GM12874 (cell line): ENCODE results near the gene PRPF38B.

Experiments used
- CTCF ChIP-seq: IDR thresholded peaks from 2 replicates; pipeline ENCODE4 v1.5.1; 2011; ENCODE audit warnings: low read depth, mild to moderate bottlenecking, control low read depth, low read length, moderate library complexity; ENCODE audit not compliant: insufficient read depth

The PRPF38B gene

GRCh38 chr1:108703939-108704338 lies 11.8 kb downstream of the PRPF38B start:
- TF ChIP-seq CTCF, result no peak

GRCh38 chr1:108704496-108704895 lies 12.4 kb downstream of the PRPF38B start:
- TF ChIP-seq CTCF, result no peak

- no peak for TF ChIP-seq CTCF
Measured at GRCh38 chr1:108706643-108707042, 14.5 kb downstream of the PRPF38B start.

- peak; percentile 60 for TF ChIP-seq CTCF
Measured at GRCh38 chr1:108708691-108709660, 16.9 kb downstream of the PRPF38B start.

- TF ChIP-seq CTCF, result no peak
Measured at GRCh38 chr1:108712606-108713150, 20.6 kb downstream of the PRPF38B start, which contains the start of gene FNDC7. FNDC7 (plus strand) TSS chr1:108712908; CDS start chr1:108712934, 26 bp downstream.

GRCh38 chr1:108715932-108716331 lies 23.8 kb downstream of the PRPF38B start:
- no peak for TF ChIP-seq CTCF

- no peak for TF ChIP-seq CTCF
Measured at GRCh38 chr1:108716437-108717230, 24.5 kb downstream of the PRPF38B start.
